Epithelial cell of esophagus (primary cell): ENCODE data around the gene CACNA1F.
"Not testable (repeated sequence)": the region's sequence is repeated elsewhere in the genome, so short reads cannot be mapped to it uniquely, and the experiment has no call there.

ENCODE experiments used
- DNase-seq: peaks from one replicate; pipeline ENCODE4 v3.0.0; 2010; ENCODE audit warnings: low read depth
- H3K4me3 ChIP-seq: 2 replicates; pipeline ENCODE4 v1.5.1; 2011; ENCODE audit warnings: mild to moderate bottlenecking, low read length, control low read depth
- CTCF ChIP-seq: IDR thresholded peaks from 2 replicates; pipeline ENCODE4 v1.5.1; 2011; ENCODE audit warnings: low read depth, mild to moderate bottlenecking, low read length, control low read depth, inconsistent platforms; ENCODE audit not compliant: insufficient read depth; ENCODE audit errors: missing control alignments

CACNA1F gene

GRCh38 chrX:49178537-49178936 lies 54.6 kb downstream of the CACNA1F start:
- DNase-seq, result no peak
- H3K4me3 ChIP-seq, result no peak overlapping the region
- no peak for TF ChIP-seq CTCF

- DNase-seq, result no peak
- no peak overlapping the region for H3K4me3 ChIP-seq
- TF ChIP-seq CTCF, result no peak
Observed at GRCh38 chrX:49177873-49178480, 55.2 kb downstream of the CACNA1F start.

GRCh38 chrX:49177338-49177833 lies 55.8 kb downstream of the CACNA1F start:
- H3K4me3 ChIP-seq, result no peak overlapping the region
- DNase-seq, result peak; percentile 64
- no peak for TF ChIP-seq CTCF

DNA sequence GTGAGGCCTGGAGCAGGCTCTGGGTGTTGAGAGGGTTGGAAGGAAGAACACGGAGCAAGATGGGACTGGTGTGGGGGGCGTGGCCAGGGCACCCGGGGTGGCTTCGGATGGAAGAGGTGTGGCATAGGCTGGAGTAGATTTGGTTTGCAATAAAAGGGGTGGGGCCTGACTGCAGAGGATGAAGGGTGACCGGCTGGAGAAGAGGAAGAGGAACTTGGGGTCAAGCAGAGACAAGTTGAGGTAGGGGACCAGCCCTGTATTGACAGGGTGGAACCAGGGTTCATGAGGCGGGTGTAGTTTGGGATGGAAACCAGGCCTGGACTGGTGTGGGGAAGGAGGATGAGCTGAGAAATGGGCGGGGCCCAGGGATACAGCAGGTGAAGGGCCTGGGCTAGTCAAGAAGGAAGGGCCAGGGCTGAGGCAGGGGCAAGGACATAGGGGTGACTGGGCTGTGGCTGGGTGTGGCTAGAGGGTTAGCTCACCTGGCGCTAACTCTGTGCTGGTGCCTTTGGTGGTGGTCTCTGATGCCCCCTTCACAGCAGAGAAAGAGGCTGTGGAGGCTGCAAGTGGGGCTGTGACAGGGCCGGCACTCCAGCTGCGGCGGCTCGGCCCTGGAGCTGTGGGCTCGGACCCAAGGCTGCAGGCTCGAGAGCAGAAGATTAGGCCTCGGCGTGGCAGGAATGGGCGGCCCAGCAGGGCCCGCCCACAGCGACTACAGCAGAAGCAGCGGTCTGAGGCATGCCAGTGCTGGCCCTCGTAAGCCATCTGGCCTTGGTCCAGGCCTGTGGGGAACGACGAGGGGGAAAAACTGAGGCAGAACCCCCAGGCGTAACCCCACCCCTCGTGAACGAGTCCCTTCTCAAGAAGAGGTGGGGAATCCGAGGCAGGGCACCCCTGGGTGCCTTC lies 56.5 kb downstream of the CACNA1F start:
- H3K4me3 ChIP-seq, result no peak overlapping the region
- DNase-seq, result peak; percentile 83
- TF ChIP-seq CTCF, result no peak

- no peak for TF ChIP-seq CTCF
- DNase-seq, result no peak
- no peak overlapping the region for H3K4me3 ChIP-seq
Observed at GRCh38 chrX:49175435-49176274, 57.5 kb downstream of the CACNA1F start.

GRCh38 chrX:49174723-49175122 lies 58.4 kb downstream of the CACNA1F start:
- DNase-seq, result peak; percentile 47
- no peak for TF ChIP-seq CTCF
- no peak overlapping the region for H3K4me3 ChIP-seq

- H3K4me3 ChIP-seq, result peak overlapping the region; percentile 51
- DNase-seq, result not testable (repeated sequence)
Observed at GRCh38 chrX:49173544-49173943, 59.6 kb downstream of the CACNA1F start.
